ENCODE measurements around the gene USHBP1. TPM values are rescaled to one million over a fixed set of nuclear protein-coding genes. Genes with fewer than 3 reads are reported as not detected.

The USHBP1 gene
- total and polyA plus RNA-seq, 2 experiments from 2014 or later: 4.0 to 5.6 TPM

GRCh38 chr19:17306285-17306714 is 41.8 kb upstream of the USHBP1 start:
- peak overlapping the region; percentile 92 for H3K27ac ChIP-seq (ENCODE audit: low read depth)
- H3K36me3 Mint-ChIP-seq (ENCODE audit: low read depth): peaks cover 10% of the 10 kb centered on the region; the same call in 2 of the 3 replicates

More at GRCh38 chr19:17306285-17306714, 41.8 kb upstream of the USHBP1 start:
- H3K4me1 ChIP-seq (ENCODE audit: insufficient read depth): peaks cover 46% of the 10 kb centered on the region
- DNase-seq (ENCODE audit: low spot score) (peak; percentile 71), ATAC-seq (peak; percentile 0)
- no peaks in the 10 kb centered on the region for H3K36me3 ChIP-seq (ENCODE audit: insufficient read depth)
- H3K27me3 Mint-ChIP-seq (ENCODE audit: insufficient read depth, low read depth, poor library complexity): peaks cover 31% of the 10 kb centered on the region
- peaks cover 16% of the 10 kb centered on the region for H4K20me1 ChIP-seq (replicated peaks; ENCODE audit: insufficient read depth)
- H3K9me2 ChIP-seq (ENCODE audit: insufficient read depth): no peaks in the 10 kb centered on the region
- peak overlapping the region; percentile 95 for H3K4me3 Mint-ChIP-seq
- H3K27me3 ChIP-seq (ENCODE audit: insufficient read depth): no peaks in the 10 kb centered on the region
- peak overlapping the region; percentile 91 for H3K4me3 ChIP-seq
- TF ChIP-seq ETS1 (IDR thresholded peaks at IDR 0.05): no peak
- no peak for TF ChIP-seq CREB1 (CRISPR knock-in tag; IDR thresholded peaks at IDR 0.05; ENCODE audit: low read depth)
- TF ChIP-seq POLR2AphosphoS5 (IDR thresholded peaks at IDR 0.05; ENCODE audit: low read depth): no peak
- TF ChIP-seq JUNB (IDR thresholded peaks at IDR 0.05; ENCODE audit: unreplicated experiment): no peak
- TF ChIP-seq ZNF114 (CRISPR knock-in tag; IDR thresholded peaks at IDR 0.05): no peak
- TF ChIP-seq REST (IDR thresholded peaks at IDR 0.05; ENCODE audit: unreplicated experiment): no peak
- peak overlapping the region; percentile 79 for H3K4me2 ChIP-seq
- H3K79me2 ChIP-seq (replicated peaks; ENCODE audit: insufficient read depth): peaks cover 26% of the 10 kb centered on the region
- no peaks in the 10 kb centered on the region; the same call in 1 of the 3 replicates for H3K9me3 Mint-ChIP-seq
- H3K4me1 Mint-ChIP-seq: peaks cover 42% of the 10 kb centered on the region
- 0 out of 2 replicates have a peak overlapping the region, but pooled peaks have one; percentile 11 for H2AFZ ChIP-seq
- peaks cover 45% of the 10 kb centered on the region for H3F3A ChIP-seq (replicated peaks; ENCODE audit: low read depth)
- peak overlapping the region; percentile 97 for H3K27ac Mint-ChIP-seq

All from GM23338 (cell line).